Testis (tissue), 3 donors: ENCODE data around the gene QSOX1. TPM values are rescaled to one million over a fixed set of nuclear protein-coding genes. Genes with fewer than 3 reads are reported as not detected.

Experiments
- DNase-seq: peaks from one replicate; pipeline ENCODE4 v3.0.0-alpha.2; 2019
- H3K27ac ChIP-seq, 2 donors: fragments of 200-600 bp; sonication (generic); one replicate each; pipeline ENCODE4 v1.5.1; 2019
- H3K27me3 ChIP-seq: fragments of 200-600 bp; sonication (generic); one replicate; pipeline ENCODE4 v1.5.1; 2019
- H3K36me3 ChIP-seq: fragments of 200-600 bp; sonication (generic); one replicate; pipeline ENCODE4 v1.5.1; 2017; ENCODE audit warnings: low read depth; ENCODE audit errors: missing control alignments
- H3K4me1 ChIP-seq: fragments of 200-600 bp; sonication (generic); one replicate; pipeline ENCODE4 v1.5.1; 2019
- H3K4me3 ChIP-seq, 2 donors: fragments of 200-600 bp; sonication (generic); one replicate each; pipeline ENCODE4 v1.5.1; 2017 to 2019
- H3K9me3 ChIP-seq: fragments of 200-600 bp; sonication (generic); one replicate; pipeline ENCODE4 v1.5.1; 2017
- POLR2A ChIP-seq: fragments of 450-650 bp; IDR thresholded peaks from one replicate; pipeline ENCODE4 v1.6.1; 2017; ENCODE audit warnings: antibody characterized with exemption, mild to moderate bottlenecking, moderate library complexity
- WGBS, 2 donors: methylation state at CpG; one replicate each; pipeline ENCODE4 v1.1.5; 2018; 5-methylcytosine and 5-hydroxymethylcytosine counted together
- intact Hi-C: fragments of 100-400 bp; cut with DNase I; formaldehyde crosslinking; loops from one replicate; pipeline ENCODE4 v1.15.1; 2023; ENCODE audit warnings: low total_unique reads
- polyA plus RNA-seq: library from polyadenylated mRNA; stranded (reverse); fragments of 350-450 nt; fragmentation: Illumina TruSeq; extraction: RNeasy Lipid Tissue Mini Kit (QIAGEN cat#74804); gene quantifications from one replicate; pipeline ENCODE4 v1.2.3, GENCODE V29; 2014; ENCODE audit warnings: low read depth, low replicate concordance; ENCODE audit not compliant: insufficient read depth
- total RNA-seq, 2 donors: library from RNA; depleted of rRNA; stranded (reverse); fragments of >200 nt; gene quantifications; one replicate each; pipeline ENCODE4 v1.2.3, GENCODE V29; 2016
- TF ChIP-seq, protein P1 (sequence below), 3 experiments: fragments of 450-650 bp in 2 of 3; fragments of 200-600 bp in 1 of 3; sonication (generic) in 1 of 3; IDR thresholded peaks; one replicate each; pipeline ENCODE4 v1.5.1; 2016 to 2019; ENCODE audit warnings: antibody characterized with exemption in 3 of 3, mild to moderate bottlenecking in 2 of 3, moderate library complexity in 1 of 3

Gene QSOX1
- total and polyA plus RNA-seq, 3 donors from 2014 or later, result 285 to 691 (median 566) TPM

GRCh38 chr1:180204231-180204630, 49.6 kb downstream of the QSOX1 start:
- intact Hi-C loops, result no loop called here
- Histone ChIP-seq H3K4me1 (no peaks in the 10 kb centered on the region), H3K27me3 (no peaks in the 10 kb centered on the region), H3K27ac (no peak overlapping the region), H3K36me3 (no peaks in the 10 kb centered on the region), H3K9me3 (no peaks in the 10 kb centered on the region), H3K4me3 (no peak overlapping the region)
- DNase-seq, result no peak
- 86 to 92% methylated on average over 5 to 6 of the region's 6 CpGs for WGBS, 2 donors
- no peak for TF ChIP-seq POLR2A
- TF ChIP-seq, protein P1, sequence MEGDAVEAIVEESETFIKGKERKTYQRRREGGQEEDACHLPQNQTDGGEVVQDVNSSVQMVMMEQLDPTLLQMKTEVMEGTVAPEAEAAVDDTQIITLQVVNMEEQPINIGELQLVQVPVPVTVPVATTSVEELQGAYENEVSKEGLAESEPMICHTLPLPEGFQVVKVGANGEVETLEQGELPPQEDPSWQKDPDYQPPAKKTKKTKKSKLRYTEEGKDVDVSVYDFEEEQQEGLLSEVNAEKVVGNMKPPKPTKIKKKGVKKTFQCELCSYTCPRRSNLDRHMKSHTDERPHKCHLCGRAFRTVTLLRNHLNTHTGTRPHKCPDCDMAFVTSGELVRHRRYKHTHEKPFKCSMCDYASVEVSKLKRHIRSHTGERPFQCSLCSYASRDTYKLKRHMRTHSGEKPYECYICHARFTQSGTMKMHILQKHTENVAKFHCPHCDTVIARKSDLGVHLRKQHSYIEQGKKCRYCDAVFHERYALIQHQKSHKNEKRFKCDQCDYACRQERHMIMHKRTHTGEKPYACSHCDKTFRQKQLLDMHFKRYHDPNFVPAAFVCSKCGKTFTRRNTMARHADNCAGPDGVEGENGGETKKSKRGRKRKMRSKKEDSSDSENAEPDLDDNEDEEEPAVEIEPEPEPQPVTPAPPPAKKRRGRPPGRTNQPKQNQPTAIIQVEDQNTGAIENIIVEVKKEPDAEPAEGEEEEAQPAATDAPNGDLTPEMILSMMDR (IDR thresholded peaks at IDR 0.05), result no peak

DNA sequence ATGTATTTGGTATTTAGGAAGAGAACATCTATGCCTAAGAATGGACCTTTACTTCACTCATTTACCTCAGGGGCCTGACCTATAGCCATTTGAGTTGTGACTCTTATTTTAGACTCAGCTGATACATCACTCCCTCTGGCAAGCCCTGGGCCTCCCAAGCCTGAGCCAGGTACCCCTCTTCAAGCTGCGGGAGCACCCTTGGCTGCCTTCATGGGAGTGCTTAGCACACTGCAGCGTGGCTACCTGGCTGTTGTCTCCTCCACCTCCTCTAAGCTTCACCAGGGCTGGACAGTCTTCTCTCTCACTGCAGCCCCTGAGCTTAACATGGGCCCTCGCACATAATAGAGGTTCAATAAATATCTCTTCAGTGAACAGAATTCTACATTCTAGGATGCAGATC, 51.9 kb downstream of the QSOX1 start:
- Histone ChIP-seq H3K27ac (no peak overlapping the region), H3K4me1 (no peaks in the 10 kb centered on the region), H3K27me3 (no peaks in the 10 kb centered on the region), H3K4me3 (no peak overlapping the region), H3K9me3 (no peaks in the 10 kb centered on the region), H3K36me3 (no peaks in the 10 kb centered on the region)
- TF ChIP-seq, protein P1 (IDR thresholded peaks at IDR 0.05), result no peak
- TF ChIP-seq POLR2A, result no peak
- intact Hi-C loops, result no loop called here
- no peak for DNase-seq
- WGBS, 2 donors, result 93 to 100% methylated on average over 3 of the region's 3 CpGs

DNA sequence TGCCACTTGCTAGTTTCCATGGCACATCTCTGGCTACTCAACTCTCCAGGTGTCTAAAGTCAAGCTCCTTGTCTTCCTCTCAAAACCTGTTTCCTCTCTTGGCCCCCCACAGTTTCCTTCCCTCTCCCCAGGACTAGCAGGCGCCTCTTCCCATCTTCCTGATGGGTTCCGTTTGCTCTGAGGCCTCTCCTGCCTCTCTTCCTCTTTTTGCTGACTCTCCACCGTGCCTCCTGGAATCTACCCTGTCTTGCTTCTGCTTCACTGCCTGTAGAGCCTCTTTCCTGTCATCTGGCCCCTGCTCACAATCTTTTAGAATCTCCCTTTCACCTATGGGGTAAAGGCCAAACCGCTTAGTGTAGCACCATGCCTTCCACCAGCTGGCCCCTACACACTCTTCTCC, 53.6 kb downstream of the QSOX1 start:
- TF ChIP-seq, protein P1 (IDR thresholded peaks at IDR 0.05), result no peak
- TF ChIP-seq POLR2A, result no peak
- 80 to 84% methylated on average over 4 of the region's 4 CpGs for WGBS, 2 donors
- intact Hi-C loops, result no loop called here

DNA sequence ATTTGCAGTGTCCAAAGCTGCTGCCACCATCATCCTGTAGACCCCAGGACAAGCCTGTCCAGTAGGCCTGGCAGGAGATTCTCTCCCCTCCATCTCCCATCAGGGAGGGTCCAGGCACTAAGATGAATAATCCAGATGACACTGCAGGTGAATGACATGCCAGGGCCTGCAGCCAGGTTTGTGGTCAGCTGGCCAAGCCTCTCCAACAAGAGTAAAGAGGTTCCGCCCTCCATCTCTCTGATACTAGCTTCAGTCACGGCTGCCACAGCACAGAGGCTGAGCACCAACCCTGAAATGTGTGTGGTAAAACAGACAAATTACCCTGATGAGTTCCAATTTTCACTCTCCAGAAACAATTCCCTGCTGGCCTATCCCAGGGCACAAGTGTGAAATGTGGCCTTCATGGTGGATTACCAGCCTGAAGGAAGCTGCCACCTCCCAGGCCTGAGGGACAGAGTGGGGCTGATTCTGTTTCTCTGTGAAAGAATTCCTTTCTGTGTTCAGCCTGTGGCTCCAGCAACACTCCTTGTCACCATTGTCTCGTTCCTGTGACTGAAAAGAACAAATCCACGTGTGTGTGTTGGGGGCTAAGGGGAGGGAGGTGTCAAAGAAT, 55.4 kb downstream of the QSOX1 start:
- no peak overlapping the region for H3K4me3 ChIP-seq
- H3K27ac ChIP-seq, result no peak overlapping the region
- H3K4me1 ChIP-seq, result no peaks in the 10 kb centered on the region
- DNase-seq, result no peak
- no peaks in the 10 kb centered on the region for H3K9me3 ChIP-seq
- intact Hi-C loops, result no loop called here
- H3K27me3 ChIP-seq, result no peaks in the 10 kb centered on the region
- 84 to 85% methylated on average over 2 to 4 of the region's 4 CpGs for WGBS, 2 donors
- TF ChIP-seq, protein P1 (IDR thresholded peaks at IDR 0.05), result no peak
- TF ChIP-seq POLR2A, result no peak
- no peaks in the 10 kb centered on the region for H3K36me3 ChIP-seq

More for the DNA sequence above, 53.6 kb downstream of the QSOX1 start:
- Histone ChIP-seq H3K36me3 (no peaks in the 10 kb centered on the region), H3K9me3 (no peaks in the 10 kb centered on the region), H3K27ac (no peak overlapping the region), H3K27me3 (no peaks in the 10 kb centered on the region), H3K4me3 (no peak overlapping the region), H3K4me1 (no peaks in the 10 kb centered on the region)
- no peak for DNase-seq
